GM12878 (cell line): ENCODE measurements around the gene AQP2. TPM values are rescaled to one million over a fixed set of nuclear protein-coding genes. Genes with fewer than 3 reads are reported as not detected.

Experiments
- ATAC-seq: fragments of 200-7000 bp; cut with Tn5 transposase; 3 replicates; pipeline ENCODE4 v1.9.1; 2020; ENCODE audit warnings: mild to moderate bottlenecking, moderate library complexity
- BruUV-seq: library from RNA; stranded (reverse); fragments of 400-500 nt; replicated peaks from 2 replicates; lab custom pipeline; 2021; lab: Mats Ljungman, UMichigan
- CTCF ChIA-PET: fragments of 300-600 bp; sonication (Branson Sonifier 250); formaldehyde crosslinking; extraction: SDS; loops from one replicate; lab custom pipeline; 2021; ENCODE audit warnings: inconsistent platforms; lab: Yijun Ruan, JAX
- POLR2A ChIA-PET: fragments of 350-600 bp; formaldehyde crosslinking; extraction: SDS; loops from one replicate; lab custom pipeline; 2021; ENCODE audit warnings: inconsistent platforms; lab: Charles Lee
- RAD21 ChIA-PET: fragments of 300-600 bp; sonication (Branson Sonifier 250); formaldehyde crosslinking; loops from one replicate; lab custom pipeline; 2023; ENCODE audit warnings: antibody characterized with exemption; ENCODE audit not compliant: unreplicated experiment; lab: Charles Lee
- SMC1A ChIA-PET: fragments of 300-600 bp; sonication (Branson Sonifier 250); formaldehyde crosslinking; loops from one replicate; lab custom pipeline; 2023; ENCODE audit not compliant: unreplicated experiment, uncharacterized antibody; lab: Charles Lee
- DNase-seq: peaks from one replicate; pipeline ENCODE4 v3.0.0-alpha.2; 2011; ENCODE audit warnings: low read depth, low spot score
- FAIRE-seq: peaks from 3 replicates; lab custom pipeline; 2011; peaks lifted over from hg19 to GRCh38; lab: Jason Lieb, UNC
- H2AFZ ChIP-seq: 2 replicates; pipeline ENCODE4 v1.6.0; 2011; ENCODE audit warnings: low read depth, low read length, control low read depth; ENCODE audit not compliant: control insufficient read depth
- H3K27ac ChIP-seq: 2 replicates; pipeline ENCODE4 v1.5.1; 2011; ENCODE audit warnings: control low read depth; ENCODE audit not compliant: control insufficient read depth, insufficient read depth
- H3K27me3 ChIP-seq, 2 experiments: replicated peaks in 1 of 2; 2 replicates each; pipeline versions ENCODE4 v1.6.0 to v1.6.1; 2011; ENCODE audit warnings: low read length in 1 of 2; ENCODE audit not compliant: control insufficient read depth in 2 of 2, insufficient read depth in 2 of 2
- H3K36me3 ChIP-seq, 2 experiments: 2 replicates each; pipeline ENCODE4 v1.5.1; 2011; ENCODE audit warnings: low read length in 1 of 2; ENCODE audit not compliant: control insufficient read depth in 2 of 2, insufficient read depth in 2 of 2
- H3K4me1 ChIP-seq: 2 replicates; pipeline ENCODE4 v1.6.1; 2011; ENCODE audit warnings: mild to moderate bottlenecking, low read length, moderate library complexity, mixed read lengths; ENCODE audit not compliant: control insufficient read depth, insufficient read depth
- H3K4me2 ChIP-seq: 2 replicates; pipeline ENCODE4 v1.6.0; 2011; ENCODE audit warnings: control low read depth; ENCODE audit not compliant: control insufficient read depth, insufficient read depth
- H3K4me3 ChIP-seq: fragments of 200-600 bp; sonication (generic); 2 replicates; pipeline ENCODE4 v1.5.1; 2016
- H3K79me2 ChIP-seq: 2 replicates; pipeline ENCODE4 v1.6.0; 2011; ENCODE audit warnings: low read length; ENCODE audit not compliant: control insufficient read depth, insufficient read depth
- H3K9ac ChIP-seq: 2 replicates; pipeline ENCODE4 v1.8.0; 2011; ENCODE audit warnings: low read length, control low read depth, mixed read lengths; ENCODE audit not compliant: control insufficient read depth, insufficient read depth
- H3K9me3 ChIP-seq: replicated peaks from 3 replicates; pipeline ENCODE4 v1.5.1; 2011; ENCODE audit warnings: mild to moderate bottlenecking, low read length; ENCODE audit not compliant: control insufficient read depth, insufficient read depth
- H4K20me1 ChIP-seq: 2 replicates; pipeline ENCODE4 v1.6.0; 2011; ENCODE audit not compliant: control insufficient read depth, insufficient read depth
- ASH2L ChIP-seq: fragments of 300-600, 200-600 bp; sonication (generic); IDR thresholded peaks from 2 replicates; pipeline ENCODE4 v1.6.1; 2017; ENCODE audit warnings: low read depth, mild to moderate bottlenecking, borderline replicate concordance
- ATF3 ChIP-seq: IDR thresholded peaks from 2 replicates; pipeline ENCODE4 v1.6.1; 2011; ENCODE audit warnings: low read depth, mild to moderate bottlenecking, low read length, moderate library complexity, borderline replicate concordance; ENCODE audit errors: extremely low read depth
- EED ChIP-seq: sonication (generic); IDR thresholded peaks from 2 replicates; pipeline ENCODE4 v1.6.1; 2016; ENCODE audit warnings: antibody characterized with exemption, low read depth
- ESRRA ChIP-seq: IDR thresholded peaks from 2 replicates; pipeline ENCODE4 v1.6.1; 2012; ENCODE audit warnings: mild to moderate bottlenecking, low read length, improper control_type of control experiment
- GATAD2B ChIP-seq: fragments of 450-650 bp; conservative IDR thresholded peaks from 2 replicates; pipeline ENCODE4 v1.6.1; 2017; ENCODE audit warnings: low read depth, mild to moderate bottlenecking, moderate library complexity
- HDAC6 ChIP-seq: fragments of 200-600 bp; sonication (generic); IDR thresholded peaks from one replicate; pipeline ENCODE4 v1.8.0; 2017; ENCODE audit warnings: antibody characterized with exemption; ENCODE audit not compliant: unreplicated experiment
- NFYB ChIP-seq: IDR thresholded peaks from 2 replicates; pipeline ENCODE4 v1.6.1; 2011; ENCODE audit warnings: low read depth, mild to moderate bottlenecking, low read length, improper control_type of control experiment, moderate library complexity; ENCODE audit not compliant: insufficient read depth
- NKRF ChIP-seq: fragments of 450-650 bp; conservative IDR thresholded peaks from 2 replicates; pipeline ENCODE4 v1.6.1; 2017; ENCODE audit warnings: mild to moderate bottlenecking, moderate library complexity
- PAX8 ChIP-seq: fragments of 450-650 bp; IDR thresholded peaks from 2 replicates; pipeline ENCODE4 v1.6.1; 2017; ENCODE audit warnings: mild to moderate bottlenecking, moderate library complexity
- PRDM15 ChIP-seq: fragments of 450-650 bp; formaldehyde crosslinking; IDR thresholded peaks from 2 replicates; pipeline ENCODE4 v1.4.0; 2020; ENCODE audit warnings: mild to moderate bottlenecking, moderate library complexity
- RFX5 ChIP-seq: IDR thresholded peaks from 2 replicates; pipeline ENCODE4 v1.6.1; 2011; ENCODE audit warnings: low read depth, low read length, improper control_type of control experiment
- SREBF2 ChIP-seq: IDR thresholded peaks from 2 replicates; pipeline ENCODE4 v1.6.1; 2012; ENCODE audit warnings: mild to moderate bottlenecking, low read length
- STAT3 ChIP-seq: IDR thresholded peaks from 2 replicates; pipeline ENCODE4 v1.6.1; 2011; ENCODE audit warnings: low read depth, low read length, improper control_type of control experiment
- TBL1XR1 ChIP-seq: IDR thresholded peaks from 2 replicates; pipeline ENCODE4 v1.6.1; 2012; ENCODE audit warnings: low read depth, low read length, improper control_type of control experiment
- TCF12 ChIP-seq: IDR thresholded peaks from 2 replicates; pipeline ENCODE4 v1.6.1; 2011; ENCODE audit warnings: low read depth, mild to moderate bottlenecking, low read length
- ZNF274 ChIP-seq: IDR thresholded peaks from one replicate; pipeline ENCODE4 v1.8.0; 2011; ENCODE audit not compliant: insufficient read length, insufficient read depth
- ZNF384 ChIP-seq: IDR thresholded peaks from 2 replicates; pipeline ENCODE4 v1.6.1; 2012; ENCODE audit warnings: low read depth, mild to moderate bottlenecking, low read length, improper control_type of control experiment, borderline replicate concordance
- ZZZ3 ChIP-seq: IDR thresholded peaks from 2 replicates; pipeline ENCODE4 v1.6.1; 2011; ENCODE audit warnings: low read depth; ENCODE audit not compliant: control insufficient read depth, insufficient read length
- WGBS: methylation state at CpG from one replicate; pipeline ENCODE4 v1.1.6; 2016; ENCODE audit warnings: low lambda C conversion rate; ENCODE audit not compliant: insufficient replicate concordance, insufficient coverage; ENCODE audit errors: missing lambda C conversion rate; 5-methylcytosine and 5-hydroxymethylcytosine counted together
- in situ Hi-C: fragments of 300-500 bp; cut with MboI; formaldehyde crosslinking; loops from 9 replicates; pipeline ENCODE4 v1.14.3; 2018; ENCODE audit warnings: mixed read lengths
- intact Hi-C: fragments of 100-400 bp; cut with micrococcal nuclease; formaldehyde crosslinking; loops from one replicate; pipeline ENCODE4 v1.14.2; 2022; ENCODE audit not compliant: unreplicated experiment
- polyA plus RNA-seq, 11 experiments: library from polyadenylated mRNA; depleted of rRNA in 4 of 11; unstranded in 6 of 11; stranded (reverse) in 5 of 11; fragments of >200 nt; fragmentation: Nextera tagmentation in 4 of 11; fragmentation: Illumina TruSeq in 1 of 11; extraction: Ambion mirVana in 4 of 11; extraction: Trizol in 1 of 11; gene quantifications; 1 replicate in 1 of 11; 2 replicates in 10 of 11; pipeline versions ENCODE4 v1.2.1 to v1.2.3, GENCODE V29; 2011 to 2016; ENCODE audit warnings: inconsistent platforms in 2 of 11, missing spikeins in 2 of 11, low read depth in 1 of 11
- total RNA-seq, 4 experiments: library from RNA; depleted of rRNA in 3 of 4; stranded (reverse); fragments of >200 nt in 3 of 4; fragmentation: Illumina TruSeq in 1 of 4; extraction: Trizol in 1 of 4; gene quantifications; 2 replicates each; pipeline versions ENCODE4 v1.2.1 to v1.2.3, GENCODE V29; 2013 to 2021

Gene AQP2
- total and polyA plus RNA-seq, 10 of the 15 experiments (the other 5 are each of a cell fraction or from before 2014, with no cell fraction given): not detected

GRCh38 chr12:49976557-49976956 is 26.0 kb downstream of the AQP2 start:
- ChIA-PET SMC1A (no interaction called here), CTCF (interaction anchor here (0.8 to 1.3 kb wide), 3 partner anchors 9 to 79 kb away, joined by 3 to 6 read pairs (median 4); no protein-coding TSS in a partner anchor), POLR2A (no interaction called here), RAD21 (interaction anchor here (1.9 kb wide), 1 partner anchor 10 kb away, joined by 6 read pairs; no protein-coding TSS in a partner anchor)
- no peak overlapping the region for H3K9ac ChIP-seq
- no peak overlapping the region for H3K4me2 ChIP-seq
- H3K36me3 ChIP-seq: no peaks in the 10 kb centered on the region
- H4K20me1 ChIP-seq: no peaks in the 10 kb centered on the region
- no peaks in the 10 kb centered on the region for H3K79me2 ChIP-seq
- H3K27me3 ChIP-seq: no peaks in the 10 kb centered on the region
- in situ Hi-C loops (no loop called here), intact Hi-C loops (no loop called here)
- no peak overlapping the region for H3K4me3 ChIP-seq
- H2AFZ ChIP-seq: no peak overlapping the region
- ATAC-seq: no peak
- DNase-seq: no peak
- FAIRE-seq: no peak
- H3K9me3 ChIP-seq: no peaks in the 10 kb centered on the region
- whole genome bisulfite sequencing: 19% methylated on average over 2 of the region's 2 CpGs
- no TSS peak for BruUV-seq
- no peak overlapping the region for H3K27ac ChIP-seq
- H3K4me1 ChIP-seq: no peaks in the 10 kb centered on the region
- TF ChIP-seq ESRRA (no peak), STAT3 (no peak), GATAD2B (no peak), PAX8 (no peak), NKRF (no peak), ASH2L (no peak), PRDM15 (no peak), EED (no peak), RFX5 (no peak), HDAC6 (no peak), ZZZ3 (no peak), TCF12 (no peak), ATF3 (no peak), TBL1XR1 (no peak), ZNF384 (no peak), SREBF2 (no peak), ZNF274 (no peak), NFYB (no peak)
